ENCODE data around the gene LONRF2. TPM values are rescaled to one million over a fixed set of nuclear protein-coding genes. Genes with fewer than 3 reads are reported as not detected.
"Not testable (repeated sequence)": the region's sequence is repeated elsewhere in the genome, so short reads cannot be mapped to it uniquely, and the experiment has no call there.

LONRF2 gene
- 0.54 TPM for total RNA-seq

DNA sequence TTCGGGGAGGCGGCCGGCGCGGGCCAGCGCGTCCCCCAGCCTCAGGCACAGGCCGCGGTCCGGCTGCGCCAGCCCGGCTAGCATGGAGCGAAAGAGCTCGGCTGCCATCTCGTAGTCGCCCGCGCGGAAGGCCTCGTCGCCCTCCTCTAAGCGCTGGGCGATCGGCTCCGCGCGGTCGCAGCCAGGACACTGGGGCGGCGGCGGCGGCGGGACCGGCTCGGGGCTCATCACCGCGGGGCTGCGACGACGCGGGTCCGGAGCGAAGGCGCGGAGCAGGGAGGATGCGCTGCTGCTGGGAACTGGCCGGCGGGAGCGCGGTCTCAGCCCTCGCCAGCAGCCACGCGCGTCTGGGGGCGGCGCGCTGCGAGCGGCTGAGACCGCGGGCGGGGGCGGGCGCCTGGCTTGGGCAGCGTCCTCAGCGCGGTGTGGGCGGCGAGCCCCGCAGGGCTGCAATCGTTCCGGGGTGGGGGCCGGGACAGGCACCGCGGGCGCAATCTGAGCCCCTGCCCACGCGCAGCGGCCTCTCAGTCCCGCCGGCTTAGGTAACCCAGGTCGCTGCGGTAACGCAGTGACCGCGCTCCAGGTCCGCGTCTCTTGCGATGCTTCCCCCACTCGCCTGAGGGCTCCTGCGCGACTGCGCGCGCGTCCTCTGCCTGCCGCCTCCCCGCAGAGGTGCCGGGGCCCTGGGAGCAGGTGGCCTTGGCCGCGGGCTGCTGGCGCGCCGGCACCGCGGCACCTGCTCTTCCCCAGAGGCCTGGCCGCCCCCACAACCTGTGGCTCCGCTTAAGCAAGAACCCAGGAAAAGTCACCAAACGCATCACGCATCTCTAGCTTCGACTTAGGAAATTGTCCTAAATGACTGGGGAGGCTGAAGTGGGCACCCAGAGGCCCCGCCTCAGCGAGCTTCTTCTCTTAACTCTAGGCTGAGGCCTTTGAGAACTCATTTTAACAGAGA, at the start of gene LONRF2:
LONRF2 (minus strand) TSS at position 636 of the 955 bp plus-strand sequence; CDS start at position 228, 408 bp downstream.
- peak in 2 of 3 donors; percentile 28 to 39 for DNase-seq (ENCODE audit: low read depth in 2 of 3, low spot score in 2 of 3)

GRCh38 chr2:100367163-100367562, 44.9 kb upstream of the LONRF2 start:
- no peak for DNase-seq (ENCODE audit: low read depth in 2 of 3, low spot score in 2 of 3)

DNA sequence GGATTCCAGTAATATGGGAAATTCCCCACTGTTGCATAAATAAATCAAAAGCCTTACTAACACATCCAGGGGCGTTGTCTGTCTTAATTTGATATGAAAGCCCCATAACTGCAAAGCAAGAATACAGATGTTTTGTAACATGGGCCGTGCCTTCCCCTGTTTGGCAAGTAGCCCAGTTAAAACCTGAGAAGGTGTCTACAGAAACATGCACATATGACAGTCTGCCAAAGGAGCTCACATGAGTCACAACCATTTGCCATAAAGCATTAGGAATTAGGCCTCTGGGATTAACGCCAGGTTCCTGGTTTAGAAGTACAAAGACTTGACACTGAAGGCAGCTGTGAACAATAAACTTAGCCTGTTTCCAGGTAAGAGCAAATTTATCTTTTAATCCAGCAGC, 43.1 kb upstream of the LONRF2 start:
- no peak for DNase-seq (ENCODE audit: low read depth in 2 of 3, low spot score in 2 of 3)

GRCh38 chr2:100362269-100362668, 40.0 kb upstream of the LONRF2 start:
- not testable (repeated sequence) for DNase-seq (ENCODE audit: low read depth in 2 of 3, low spot score in 2 of 3)

DNA sequence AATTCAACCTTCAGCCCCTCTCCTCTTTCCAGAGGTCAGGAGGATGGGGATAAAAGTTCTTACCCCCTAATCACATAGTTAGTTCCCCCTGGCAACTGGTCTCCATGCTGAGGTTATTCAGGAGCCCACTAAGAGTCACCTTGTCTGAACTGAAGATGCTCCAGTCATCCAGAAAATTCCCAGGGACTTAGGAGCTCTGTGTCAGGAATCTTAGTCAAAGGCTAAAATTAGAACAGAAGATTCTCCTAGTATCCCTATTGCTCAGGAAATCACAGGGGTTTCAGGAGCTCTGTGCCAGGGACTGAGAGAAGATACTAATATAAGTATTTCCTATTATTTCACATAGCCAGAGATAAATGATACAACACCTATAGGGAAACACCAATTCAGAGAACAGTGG, 37.3 kb upstream of the LONRF2 start:
- DNase-seq (ENCODE audit: low read depth in 2 of 3, low spot score in 2 of 3): no peak

- DNase-seq (ENCODE audit: low read depth in 2 of 3, low spot score in 2 of 3): no peak
Observed at GRCh38 chr2:100358554-100358953, 36.3 kb upstream of the LONRF2 start.

GRCh38 chr2:100352521-100352920, 30.2 kb upstream of the LONRF2 start:
- no peak for DNase-seq (ENCODE audit: low read depth in 2 of 3, low spot score in 2 of 3)

DNA sequence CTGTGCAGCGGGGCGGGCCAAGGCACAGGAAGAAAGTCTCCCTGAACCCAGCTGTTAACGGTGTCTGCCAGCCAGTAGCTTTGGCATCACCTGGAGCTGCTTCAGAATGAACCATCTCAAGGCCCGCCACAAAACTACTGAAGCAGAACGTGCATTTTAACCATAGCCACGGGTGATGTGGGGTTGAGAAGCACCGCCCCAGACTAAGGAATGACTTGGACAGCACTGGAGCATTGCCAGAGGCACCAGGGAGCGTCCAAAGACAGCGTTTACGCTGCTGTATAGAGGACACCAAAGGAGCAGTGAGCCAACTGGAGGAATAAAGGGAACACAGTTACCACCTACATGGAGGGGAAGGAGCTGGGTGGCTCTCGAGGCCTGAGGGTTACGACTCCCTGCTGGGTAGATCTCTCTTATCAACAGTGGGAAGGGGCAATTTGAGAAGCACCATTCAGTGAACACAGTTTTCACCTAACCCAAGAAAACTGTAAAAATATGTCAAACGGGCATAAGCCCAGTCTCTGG, 28.4 kb upstream of the LONRF2 start:
- no peak for DNase-seq (ENCODE audit: low read depth in 2 of 3, low spot score in 2 of 3)

- DNase-seq (ENCODE audit: low read depth in 2 of 3, low spot score in 2 of 3): not testable (repeated sequence)
Observed at GRCh38 chr2:100345144-100345543, 22.8 kb upstream of the LONRF2 start.

DNA sequence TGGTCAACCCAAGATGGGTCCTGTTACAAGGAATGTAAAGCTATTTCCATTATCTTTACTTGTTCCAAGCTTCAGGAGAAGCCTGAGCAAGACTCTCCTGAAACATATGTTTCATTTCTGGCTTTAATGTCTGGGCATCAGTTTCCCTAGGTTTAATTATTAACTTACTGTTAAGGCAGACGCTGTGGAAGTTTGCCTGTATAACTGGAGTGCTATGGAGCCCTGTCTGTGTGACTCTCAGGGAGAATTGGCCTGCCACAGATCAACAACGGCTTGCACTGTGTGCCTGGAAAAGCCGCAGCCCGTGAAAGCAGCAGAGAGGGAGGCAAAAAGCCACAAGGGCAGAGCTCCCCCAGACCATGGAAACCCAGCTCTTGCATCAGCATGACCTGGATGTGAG, 22.1 kb upstream of the LONRF2 start:
- DNase-seq (ENCODE audit: low read depth in 2 of 3, low spot score in 2 of 3): no peak

DNA sequence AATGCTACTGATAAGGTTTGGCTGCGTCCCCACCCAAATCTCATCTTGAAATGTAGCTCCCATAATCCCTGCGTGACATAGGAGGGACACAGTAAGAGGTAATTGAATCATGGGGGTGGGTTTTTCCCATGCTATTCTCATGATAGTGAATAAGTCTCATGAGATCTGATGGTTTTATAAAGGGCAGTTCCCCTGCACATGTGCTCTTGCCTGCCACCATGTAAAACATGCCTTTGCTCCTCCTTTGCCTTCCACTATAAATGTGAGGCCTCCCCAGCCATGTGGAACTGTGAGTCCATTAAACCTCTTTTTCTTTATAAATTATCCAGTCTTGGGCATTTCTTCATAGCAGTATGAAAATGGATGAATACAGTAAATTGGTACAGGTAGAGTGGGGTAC, 20.2 kb upstream of the LONRF2 start:
- not testable (repeated sequence) for DNase-seq (ENCODE audit: low read depth in 2 of 3, low spot score in 2 of 3)

GRCh38 chr2:100339823-100340222, 17.5 kb upstream of the LONRF2 start:
- DNase-seq (ENCODE audit: low read depth in 2 of 3, low spot score in 2 of 3): no peak

- no peak for DNase-seq (ENCODE audit: low read depth in 2 of 3, low spot score in 2 of 3)
Observed at GRCh38 chr2:100334929-100335328, 12.6 kb upstream of the LONRF2 start.

DNA sequence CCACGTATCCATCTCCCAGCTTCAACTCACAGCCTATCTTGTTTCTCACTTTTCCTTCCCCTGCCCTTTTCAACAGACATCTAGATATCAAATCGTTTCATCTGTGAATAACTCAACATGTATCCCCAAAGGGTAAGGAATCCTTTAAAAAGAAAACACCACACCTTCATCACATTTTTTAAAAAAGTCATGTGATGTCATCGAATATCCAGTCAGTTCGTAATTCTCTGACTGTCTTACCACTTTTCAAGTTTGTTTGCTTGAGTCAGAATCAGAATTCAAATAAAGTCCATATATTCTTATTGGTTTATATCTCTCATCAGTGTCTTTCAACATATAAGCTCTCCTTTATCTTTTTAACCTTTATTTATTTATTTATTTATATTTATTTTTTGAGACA, 5.4 kb upstream of the LONRF2 start:
- DNase-seq (ENCODE audit: low read depth in 2 of 3, low spot score in 2 of 3): no peak

DNA sequence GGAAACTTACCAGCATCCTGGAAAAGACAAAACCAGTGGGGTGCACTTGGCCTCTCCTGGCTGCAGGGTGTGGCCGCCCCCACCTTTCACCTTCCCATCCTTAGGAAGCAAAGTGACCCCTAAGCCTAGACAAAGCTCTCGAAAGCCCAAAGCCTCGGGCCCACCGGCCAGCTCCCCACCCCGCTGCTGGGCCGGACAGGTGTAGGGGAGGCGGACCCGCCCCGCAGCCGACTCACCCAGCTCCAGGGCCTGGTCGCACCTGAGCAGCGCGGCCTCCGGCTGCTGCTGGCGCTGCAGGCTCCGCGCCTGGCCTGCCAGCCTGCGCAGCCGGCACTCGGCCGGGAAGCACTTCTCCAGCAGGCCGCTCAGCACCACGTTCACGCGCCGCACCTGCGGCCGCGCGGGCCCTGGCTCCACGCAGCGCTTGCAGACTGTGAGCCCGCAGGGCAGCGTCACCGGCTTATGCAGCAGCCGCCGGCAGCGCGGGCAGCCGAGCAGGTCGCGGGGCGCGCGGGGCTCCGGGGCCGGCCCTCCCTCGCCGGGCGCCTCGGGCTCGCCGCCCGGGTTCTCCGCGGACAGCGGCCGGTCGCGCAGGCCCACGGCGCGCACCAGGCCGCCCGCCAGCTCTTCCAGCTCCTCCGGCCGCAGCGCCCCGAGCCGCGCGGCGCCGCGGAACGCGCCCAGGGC, 979 bp downstream of the LONRF2 start:
- peak in 2 of 3 donors; percentile 36 to 52 for DNase-seq (ENCODE audit: low read depth in 2 of 3, low spot score in 2 of 3)

DNA sequence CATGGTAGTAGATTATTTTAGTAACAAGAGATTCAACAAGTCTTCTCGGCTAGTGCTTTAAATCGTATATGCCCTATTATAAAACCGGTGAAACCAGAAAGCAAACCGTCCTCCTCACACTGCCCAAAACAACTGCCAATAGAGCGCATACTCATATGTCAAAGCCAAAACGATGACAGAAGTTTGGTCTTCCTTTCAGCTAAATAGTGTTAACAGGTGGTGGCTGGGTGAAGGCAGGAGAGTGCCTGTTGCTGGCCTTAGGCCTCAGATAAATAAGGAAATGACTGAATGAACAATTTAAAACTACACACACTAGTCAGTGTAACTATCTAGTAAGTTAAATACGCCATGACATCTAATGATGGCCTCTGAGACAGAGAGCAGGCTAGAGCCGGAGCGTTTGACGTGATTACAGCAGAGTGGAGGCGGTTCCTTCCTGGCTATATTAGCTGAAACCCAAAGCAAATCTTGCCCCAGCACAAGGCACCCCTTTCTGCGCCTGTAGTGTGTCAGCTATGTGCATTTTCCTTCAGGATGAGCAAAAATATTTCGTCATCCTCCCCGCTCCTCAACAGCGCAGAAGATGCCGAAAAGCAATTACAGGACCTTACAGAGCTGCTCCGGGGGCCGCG, 1.6 kb downstream of the LONRF2 start:
- no peak for DNase-seq (ENCODE audit: low read depth in 2 of 3, low spot score in 2 of 3)

- DNase-seq (ENCODE audit: low read depth in 2 of 3, low spot score in 2 of 3): no peak
Observed at GRCh38 chr2:100317634-100318033, 4.7 kb downstream of the LONRF2 start.

DNA sequence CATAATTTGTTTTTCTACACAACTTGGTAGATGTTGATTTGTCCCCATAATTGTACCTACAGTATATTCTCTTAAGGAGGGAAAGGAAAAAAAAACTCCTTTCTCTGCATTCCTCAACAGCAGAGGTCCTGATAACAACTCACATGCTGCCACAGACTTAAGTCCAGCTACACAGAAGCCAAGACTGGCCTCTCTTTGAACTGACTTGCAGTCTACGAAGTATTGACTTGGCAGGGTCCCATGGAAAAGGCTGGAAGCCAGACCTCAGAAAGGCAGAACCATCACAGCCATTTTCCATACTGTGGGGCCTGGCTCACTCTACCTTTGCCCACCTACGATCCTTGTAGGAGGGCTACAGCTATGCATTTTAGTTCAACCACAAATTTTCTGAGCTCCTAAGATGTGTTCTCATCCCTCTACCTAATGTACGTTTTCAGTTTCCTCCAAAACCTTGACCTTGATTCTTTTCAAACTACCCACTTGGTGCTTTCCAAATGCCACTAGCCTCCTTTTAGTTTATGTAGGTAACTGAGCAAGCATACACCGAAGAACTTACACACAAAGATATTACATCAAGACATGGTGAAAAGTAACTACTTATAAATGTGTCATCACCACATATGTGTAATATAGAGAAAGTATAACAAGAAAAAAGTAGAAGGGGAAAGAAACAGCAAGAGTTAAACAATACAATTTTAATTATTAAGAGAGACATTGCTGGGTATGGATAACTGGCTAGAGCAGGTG, 12.2 kb downstream of the LONRF2 start:
- DNase-seq (ENCODE audit: low read depth in 2 of 3, low spot score in 2 of 3): no peak

GRCh38 chr2:100309311-100309710, 13.0 kb downstream of the LONRF2 start:
- DNase-seq (ENCODE audit: low read depth in 2 of 3, low spot score in 2 of 3): no peak

DNA sequence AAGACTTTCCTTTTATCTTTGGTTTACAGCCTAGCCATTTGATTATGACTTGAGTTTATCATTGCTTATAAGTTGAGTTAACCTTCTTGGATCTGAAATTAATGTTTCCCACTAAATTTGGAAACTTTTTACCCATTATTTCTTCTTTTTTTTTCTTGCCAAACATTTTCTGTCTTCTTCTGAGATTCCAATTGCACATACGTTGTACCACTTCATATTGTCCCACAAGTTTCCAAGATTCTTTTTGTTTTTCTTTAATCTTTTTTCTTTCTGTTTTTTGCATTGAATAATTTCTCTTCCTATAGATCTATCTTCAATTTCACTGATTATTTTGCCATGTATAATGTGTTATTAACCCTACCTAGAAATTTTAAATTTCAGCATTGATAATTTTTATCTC, 18.6 kb downstream of the LONRF2 start:
- DNase-seq (ENCODE audit: low read depth in 2 of 3, low spot score in 2 of 3): no peak

- DNase-seq (ENCODE audit: low read depth in 2 of 3, low spot score in 2 of 3): no peak
Observed at GRCh38 chr2:100302585-100302892, 19.8 kb downstream of the LONRF2 start.
